Measurements from ENCODE around the gene AFF1. TPM values are rescaled to one million over a fixed set of nuclear protein-coding genes. Genes with fewer than 3 reads are reported as not detected.

AFF1 gene
- total and polyA plus RNA-seq, 2 experiments from 2014 or later = 9.4 to 13.8 TPM

GRCh38 chr4:86934147-86934770, 552 bp upstream of the AFF1 start:
- peak; percentile 62 for DNase-seq

GRCh38 chr4:86935566-86935852, 698 bp downstream of the AFF1 start:
- peak overlapping the region; percentile 91 for H3K27ac ChIP-seq
- peaks cover 42% of the 10 kb centered on the region for H3K4me1 ChIP-seq (ENCODE audit: insufficient read depth)
- no peaks in the 10 kb centered on the region for H4K20me1 ChIP-seq (ENCODE audit: insufficient read depth)
- no peaks in the 10 kb centered on the region for H3K9me3 ChIP-seq (ENCODE audit: low read depth)
- H3K9me2 ChIP-seq (ENCODE audit: insufficient read depth) = no peaks in the 10 kb centered on the region
- peak overlapping the region; percentile 88 for H3K4me3 ChIP-seq
- WGBS, 2 experiments (ENCODE audit: low coverage in 1 of 2, low lambda C conversion rate in 2 of 2, missing lambda C conversion rate in 2 of 2) = 1 to 2% methylated on average over 13 to 16 of the region's 16 CpGs
- in situ Hi-C loops (cut with MboI) = no loop called here
- H2AFZ ChIP-seq = peak overlapping the region; percentile 96
- no peak for DNase-seq
- peaks cover 39% of the 10 kb centered on the region for H3F3A ChIP-seq (ENCODE audit: insufficient read depth)
- no peak for TF ChIP-seq EZH2phosphoT487 (IDR thresholded peaks at IDR 0.05; ENCODE audit: insufficient read depth, low read depth)
- TF ChIP-seq EZH2 (IDR thresholded peaks at IDR 0.05; ENCODE audit: insufficient read depth, poor library complexity, severe bottlenecking) = no peak
- H3K4me2 ChIP-seq (ENCODE audit: unreplicated experiment) = peak overlapping the region; percentile 95
- H3K36me3 ChIP-seq (ENCODE audit: low read depth) = no peaks in the 10 kb centered on the region
- peaks cover 53% of the 10 kb centered on the region for H3K79me2 ChIP-seq (ENCODE audit: insufficient read depth)
- peak overlapping the region; percentile 94 for H3K9ac ChIP-seq
- no peaks in the 10 kb centered on the region for H3K27me3 ChIP-seq (replicated peaks; ENCODE audit: insufficient read depth)

More at GRCh38 chr4:86934147-86934770, 552 bp upstream of the AFF1 start:
- peak overlapping the region; percentile 88 for H3K4me3 ChIP-seq
- peak overlapping the region; percentile 94 for H3K9ac ChIP-seq
- no peaks in the 10 kb centered on the region for H4K20me1 ChIP-seq (ENCODE audit: insufficient read depth)
- 2% methylated on average over 15 of the region's 15 CpGs for WGBS, 2 experiments (ENCODE audit: low coverage in 1 of 2, low lambda C conversion rate in 2 of 2, missing lambda C conversion rate in 2 of 2)
- H3K27me3 ChIP-seq (replicated peaks; ENCODE audit: insufficient read depth) = no peaks in the 10 kb centered on the region
- peaks cover 41% of the 10 kb centered on the region for H3K79me2 ChIP-seq (ENCODE audit: insufficient read depth)
- no peak for TF ChIP-seq EZH2 (IDR thresholded peaks at IDR 0.05; ENCODE audit: insufficient read depth, poor library complexity, severe bottlenecking)
- TF ChIP-seq EZH2phosphoT487 (IDR thresholded peaks at IDR 0.05; ENCODE audit: insufficient read depth, low read depth) = no peak
- no peaks in the 10 kb centered on the region for H3K36me3 ChIP-seq (ENCODE audit: low read depth)
- in situ Hi-C loops (cut with MboI) = no loop called here
- H3K4me2 ChIP-seq (ENCODE audit: unreplicated experiment) = peak overlapping the region; percentile 95
- peaks cover 30% of the 10 kb centered on the region for H3F3A ChIP-seq (ENCODE audit: insufficient read depth)
- peak overlapping the region; percentile 96 for H2AFZ ChIP-seq
- no peaks in the 10 kb centered on the region for H3K9me3 ChIP-seq (ENCODE audit: low read depth)
- no peaks in the 10 kb centered on the region for H3K9me2 ChIP-seq (ENCODE audit: insufficient read depth)
- peaks cover 29% of the 10 kb centered on the region for H3K4me1 ChIP-seq (ENCODE audit: insufficient read depth)
- peak overlapping the region; percentile 91 for H3K27ac ChIP-seq

GRCh38 chr4:86935853-86936733, 1.3 kb downstream of the AFF1 start:
- WGBS, 2 experiments (ENCODE audit: low coverage in 1 of 2, low lambda C conversion rate in 2 of 2, missing lambda C conversion rate in 2 of 2) = 13 to 14% methylated on average over 36 of the region's 36 CpGs
- H3F3A ChIP-seq (ENCODE audit: insufficient read depth) = peaks cover 39% of the 10 kb centered on the region
- peaks cover 59% of the 10 kb centered on the region for H3K79me2 ChIP-seq (ENCODE audit: insufficient read depth)
- peaks cover 42% of the 10 kb centered on the region for H3K4me1 ChIP-seq (ENCODE audit: insufficient read depth)
- no peaks in the 10 kb centered on the region for H3K36me3 ChIP-seq (ENCODE audit: low read depth)
- DNase-seq = peak; percentile 80
- no peaks in the 10 kb centered on the region for H3K9me3 ChIP-seq (ENCODE audit: low read depth)
- in situ Hi-C loops (cut with MboI) = no loop called here
- no peaks in the 10 kb centered on the region for H4K20me1 ChIP-seq (ENCODE audit: insufficient read depth)
- peak overlapping the region; percentile 88 for H3K4me3 ChIP-seq
- H3K4me2 ChIP-seq (ENCODE audit: unreplicated experiment) = peak overlapping the region; percentile 95
- peak overlapping the region; percentile 94 for H3K9ac ChIP-seq
- peak overlapping the region; percentile 91 for H3K27ac ChIP-seq
- no peaks in the 10 kb centered on the region for H3K27me3 ChIP-seq (replicated peaks; ENCODE audit: insufficient read depth)
- no peak for TF ChIP-seq EZH2 (IDR thresholded peaks at IDR 0.05; ENCODE audit: insufficient read depth, poor library complexity, severe bottlenecking)
- TF ChIP-seq EZH2phosphoT487 (IDR thresholded peaks at IDR 0.05; ENCODE audit: insufficient read depth, low read depth) = no peak
- H2AFZ ChIP-seq = peak overlapping the region; percentile 96
- H3K9me2 ChIP-seq (ENCODE audit: insufficient read depth) = no peaks in the 10 kb centered on the region

- H4K20me1 ChIP-seq (ENCODE audit: insufficient read depth) = no peaks in the 10 kb centered on the region
- H3F3A ChIP-seq (ENCODE audit: insufficient read depth) = peaks cover 35% of the 10 kb centered on the region
- H3K4me3 ChIP-seq = no peak overlapping the region
- H3K9me2 ChIP-seq (ENCODE audit: insufficient read depth) = no peaks in the 10 kb centered on the region
- H3K9ac ChIP-seq = no peak overlapping the region
- in situ Hi-C loops (cut with MboI) = no loop called here
- 22 to 31% methylated on average over 4 of the region's 4 CpGs for WGBS, 2 experiments (ENCODE audit: low coverage in 1 of 2, low lambda C conversion rate in 2 of 2, missing lambda C conversion rate in 2 of 2)
- peaks cover 75% of the 10 kb centered on the region for H3K79me2 ChIP-seq (ENCODE audit: insufficient read depth)
- H3K4me1 ChIP-seq (ENCODE audit: insufficient read depth) = peaks cover 44% of the 10 kb centered on the region
- peak; percentile 47 for DNase-seq
- H3K36me3 ChIP-seq (ENCODE audit: low read depth) = no peaks in the 10 kb centered on the region
- peak overlapping the region; percentile 7; the same call in 1 of the 2 replicates for H3K27ac ChIP-seq
- H2AFZ ChIP-seq = no peak overlapping the region
- H3K9me3 ChIP-seq (ENCODE audit: low read depth) = no peaks in the 10 kb centered on the region
- no peaks in the 10 kb centered on the region for H3K27me3 ChIP-seq (replicated peaks; ENCODE audit: insufficient read depth)
- peak overlapping the region; percentile 70 for H3K4me2 ChIP-seq (ENCODE audit: unreplicated experiment)
- TF ChIP-seq EZH2phosphoT487 (IDR thresholded peaks at IDR 0.05; ENCODE audit: insufficient read depth, low read depth) (no peak), EZH2 (IDR thresholded peaks at IDR 0.05; ENCODE audit: insufficient read depth, poor library complexity, severe bottlenecking) (no peak)
Measured at GRCh38 chr4:86938771-86939520, 4.1 kb downstream of the AFF1 start.

All from GM23248 (cell line).